H1 (cell line): ENCODE measurements around the gene AOPEP. TPM values are rescaled to one million over a fixed set of nuclear protein-coding genes. Genes with fewer than 3 reads are reported as not detected.
A peak's percentile ranks its signal among the peaks of the same experiment; 100 is the strongest.

Source experiments
- CTCF ChIA-PET: fragments of 300-600 bp; sonication (Branson Sonifier 250); formaldehyde crosslinking; loops from one replicate; lab custom pipeline; 2021; ENCODE audit not compliant: partially characterized antibody; lab: Charles Lee
- POLR2A ChIA-PET: fragments of 300-600 bp; sonication (Branson Sonifier 250); formaldehyde crosslinking; loops from one replicate; lab custom pipeline; 2021; ENCODE audit warnings: inconsistent platforms; ENCODE audit not compliant: partially characterized antibody; lab: Charles Lee
- DNase-seq, 2 experiments: peaks; one replicate each; pipeline versions ENCODE4 v3.0.0 to v3.0.0-alpha.2; 2010 to 2022; ENCODE audit warnings: low spot score in 2 of 2, low read depth in 1 of 2, mixed read lengths in 1 of 2
- FAIRE-seq: peaks from 2 replicates; lab custom pipeline; 2011; peaks lifted over from hg19 to GRCh38; lab: Jason Lieb, UNC
- H2AFZ ChIP-seq: 2 replicates; pipeline ENCODE4 v1.8.1; 2012; ENCODE audit warnings: low read length, inconsistent platforms
- H2AK5ac ChIP-seq: 2 replicates; pipeline ENCODE4 v1.6.1; 2013; ENCODE audit warnings: low read depth, low read length
- H2BK120ac ChIP-seq: replicated peaks from 2 replicates; pipeline ENCODE3; 2013; ENCODE audit warnings: low read depth, low read length, inconsistent platforms
- H2BK12ac ChIP-seq: 2 replicates; pipeline ENCODE4 v1.6.1; 2013; ENCODE audit warnings: low read depth, low read length
- H2BK15ac ChIP-seq: 2 replicates; pipeline ENCODE4 v1.6.1; 2013; ENCODE audit warnings: low read length
- H2BK20ac ChIP-seq: 2 replicates; pipeline ENCODE4 v1.6.1; 2013; ENCODE audit warnings: low read length
- H2BK5ac ChIP-seq: 2 replicates; pipeline ENCODE4 v1.6.1; 2013; ENCODE audit warnings: low read depth, low read length
- H3K14ac ChIP-seq: 2 replicates; pipeline ENCODE4 v1.6.1; 2013; ENCODE audit warnings: inconsistent platforms; ENCODE audit not compliant: insufficient read length
- H3K18ac ChIP-seq: 2 replicates; pipeline ENCODE4 v1.6.1; 2013; ENCODE audit warnings: low read length; ENCODE audit errors: extremely low read depth
- H3K23ac ChIP-seq: 2 replicates; pipeline ENCODE4 v1.6.1; 2013; ENCODE audit warnings: inconsistent platforms; ENCODE audit not compliant: insufficient read length
- H3K23me2 ChIP-seq: 2 replicates; pipeline ENCODE4 v1.6.1; 2013; ENCODE audit warnings: low read depth, low read length
- H3K27ac ChIP-seq: 2 replicates; pipeline ENCODE4 v1.6.1; 2011; ENCODE audit warnings: low read depth, low read length, inconsistent platforms
- H3K27me3 ChIP-seq, 4 experiments: replicated peaks in 1 of 4; 1 replicate in 1 of 4; 2 replicates in 3 of 4; pipeline versions ENCODE4 v1.6.1 to v1.8.1; 2011 to 2013; ENCODE audit warnings: low read length in 3 of 4, mild to moderate bottlenecking in 3 of 4, inconsistent platforms in 2 of 4, mixed read lengths in 2 of 4, moderate library complexity in 1 of 4; ENCODE audit not compliant: control insufficient read depth in 3 of 4, insufficient read depth in 3 of 4; ENCODE audit errors: extremely low read depth in 1 of 4
- H3K36me3 ChIP-seq, 4 experiments: 2 replicates each; pipeline versions ENCODE4 v1.6.1 to v1.8.1; 2011 to 2013; ENCODE audit warnings: mild to moderate bottlenecking in 4 of 4, low read length in 3 of 4, moderate library complexity in 2 of 4, control low read depth in 1 of 4, inconsistent platforms in 1 of 4; ENCODE audit not compliant: insufficient read depth in 4 of 4, control insufficient read depth in 2 of 4
- H3K4ac ChIP-seq: replicated peaks from 2 replicates; pipeline ENCODE3; 2013; ENCODE audit warnings: low read length, low read depth, mixed read lengths, inconsistent platforms; ENCODE audit not compliant: insufficient read length
- H3K4me1 ChIP-seq, 4 experiments: replicated peaks in 1 of 4; 1 replicate in 1 of 4; 2 replicates in 3 of 4; pipeline versions ENCODE4 v1.6.1 to v1.8.1; 2011 to 2013; ENCODE audit warnings: low read length in 3 of 4, inconsistent platforms in 2 of 4, mixed read lengths in 1 of 4; ENCODE audit not compliant: insufficient read depth in 4 of 4, control insufficient read depth in 3 of 4
- H3K4me2 ChIP-seq, 2 experiments: 2 replicates each; pipeline versions ENCODE4 v1.6.1 to v1.8.1; 2011 to 2013; ENCODE audit warnings: low read depth in 2 of 2, low read length in 2 of 2, control low read depth in 1 of 2, inconsistent platforms in 1 of 2, mild to moderate bottlenecking in 1 of 2; ENCODE audit not compliant: insufficient read depth in 1 of 2
- H3K4me3 ChIP-seq, 4 experiments: fragments of 200-600, 300-600 bp in 1 of 4; sonication (generic), shearing (Covaris generic), sonication (Bioruptor Twin) in 1 of 4; 2 replicates each; pipeline versions ENCODE4 v1.5.1 to v1.8.1; 2011 to 2016; ENCODE audit warnings: low read length in 4 of 4, low read depth in 3 of 4, control low read depth in 2 of 4, inconsistent platforms in 2 of 4, mild to moderate bottlenecking in 2 of 4, mixed read lengths in 1 of 4, moderate library complexity in 1 of 4; ENCODE audit not compliant: insufficient read depth in 2 of 4; ENCODE audit errors: extremely low read depth in 1 of 4
- H3K56ac ChIP-seq: replicated peaks from 2 replicates; pipeline ENCODE3; 2013; ENCODE audit warnings: low read depth, mild to moderate bottlenecking, mixed read lengths, low read length, inconsistent platforms; ENCODE audit not compliant: insufficient read length
- H3K79me1 ChIP-seq: 2 replicates; pipeline ENCODE4 v1.6.1; 2013; ENCODE audit warnings: low read depth, low read length, control low read depth
- H3K79me2 ChIP-seq, 2 experiments: 2 replicates each; pipeline versions ENCODE4 v1.6.1 to v1.8.1; 2012 to 2013; ENCODE audit warnings: low read length in 2 of 2, mild to moderate bottlenecking in 2 of 2, inconsistent platforms in 1 of 2; ENCODE audit not compliant: insufficient read depth in 2 of 2, control insufficient read depth in 1 of 2
- H3K9ac ChIP-seq, 4 experiments: replicated peaks in 1 of 4; 1 replicate in 1 of 4; 2 replicates in 3 of 4; pipeline versions ENCODE4 v1.6.1 to v1.8.1; 2011 to 2013; ENCODE audit warnings: low read depth in 3 of 4, low read length in 3 of 4, control low read depth in 2 of 4, mild to moderate bottlenecking in 2 of 4, moderate library complexity in 2 of 4, inconsistent platforms in 1 of 4; ENCODE audit errors: extremely low read depth in 1 of 4
- H3K9me3 ChIP-seq, 2 experiments: 2 replicates each; pipeline versions ENCODE4 v1.6.1 to v1.8.1; 2012 to 2013; ENCODE audit warnings: mild to moderate bottlenecking in 2 of 2, moderate library complexity in 2 of 2, control low read depth in 1 of 2, inconsistent platforms in 1 of 2, low read depth in 1 of 2, low read length in 1 of 2, mixed read lengths in 1 of 2; ENCODE audit not compliant: insufficient read depth in 2 of 2
- H4K20me1 ChIP-seq, 2 experiments: replicated peaks in 1 of 2; 2 replicates each; pipeline versions ENCODE3 to v1.8.1; 2011 to 2013; ENCODE audit warnings: inconsistent platforms in 2 of 2, low read length in 2 of 2, mild to moderate bottlenecking in 1 of 2; ENCODE audit not compliant: insufficient read depth in 2 of 2, control insufficient read depth in 1 of 2
- H4K5ac ChIP-seq: 2 replicates; pipeline ENCODE4 v1.6.1; 2013; ENCODE audit warnings: low read length, low read depth, mixed read lengths, inconsistent platforms; ENCODE audit not compliant: insufficient read length
- H4K8ac ChIP-seq: 2 replicates; pipeline ENCODE4 v1.8.0; 2013; ENCODE audit warnings: mild to moderate bottlenecking, moderate library complexity, low read length, inconsistent platforms; ENCODE audit not compliant: insufficient read depth; ENCODE audit errors: extremely low read depth
- H4K91ac ChIP-seq: replicated peaks from 2 replicates; pipeline ENCODE3; 2013; ENCODE audit warnings: low read length, mixed read lengths, inconsistent platforms; ENCODE audit not compliant: insufficient read length
- CBX8 ChIP-seq: fragments of 300-800, 300-1000 bp; sonication (generic); IDR thresholded peaks from 2 replicates; pipeline ENCODE4 v1.7.1; 2016; ENCODE audit warnings: low read depth, low read length, borderline replicate concordance
- JUN ChIP-seq: IDR thresholded peaks from 2 replicates; pipeline ENCODE4 v1.6.1; 2011; ENCODE audit warnings: low read depth, mild to moderate bottlenecking, improper control_type of control experiment, low read length
- KDM1A ChIP-seq: fragments of 200-600, 300-600 bp; sonication (generic); IDR thresholded peaks from 2 replicates; pipeline ENCODE4 v1.7.1; 2016; ENCODE audit warnings: mild to moderate bottlenecking, low read length, borderline replicate concordance
- KDM5A ChIP-seq: fragments of 200-600 bp; IDR thresholded peaks from 2 replicates; pipeline ENCODE4 v1.7.1; 2012; ENCODE audit warnings: mild to moderate bottlenecking, low read length, inconsistent platforms, mixed read lengths
- NANOG ChIP-seq: IDR thresholded peaks from 2 replicates; pipeline ENCODE4 v1.6.1; 2011; ENCODE audit warnings: low read length, low read depth, mild to moderate bottlenecking, inconsistent platforms; ENCODE audit not compliant: insufficient read depth, poor library complexity, severe bottlenecking
- RFX5 ChIP-seq: IDR thresholded peaks from 2 replicates; pipeline ENCODE4 v1.6.1; 2011; ENCODE audit warnings: low read depth, low read length, improper control_type of control experiment, borderline replicate concordance
- SRF ChIP-seq: IDR thresholded peaks from 2 replicates; pipeline ENCODE4 v1.6.1; 2011; ENCODE audit warnings: mild to moderate bottlenecking, low read depth, low read length, moderate library complexity
- TEAD4 ChIP-seq: IDR thresholded peaks from 2 replicates; pipeline ENCODE4 v1.6.1; 2012; ENCODE audit warnings: low read depth, low read length, inconsistent platforms, mixed read lengths
- WGBS, 2 experiments: shearing (Covaris generic) in 1 of 2; methylation state at CpG; one replicate each; pipeline versions ENCODE4 v1.1.6 to v1.1.7; 2013 to 2015; ENCODE audit warnings: low lambda C conversion rate in 2 of 2, mixed read lengths in 2 of 2, inconsistent platforms in 1 of 2, low coverage in 1 of 2, missing lambda C conversion rate in 1 of 2; ENCODE audit not compliant: insufficient replicate concordance in 2 of 2, insufficient coverage in 1 of 2, insufficient read length in 1 of 2; ENCODE audit errors: extremely low coverage in 1 of 2, missing lambda C conversion rate in 1 of 2; 5-methylcytosine and 5-hydroxymethylcytosine counted together
- polyA plus RNA-seq, 7 experiments: library from polyadenylated mRNA; depleted of rRNA in 3 of 7; stranded (reverse) in 5 of 7; unstranded in 2 of 7; fragments of >200 nt in 5 of 7; fragments of 200-250 nt in 2 of 7; gene quantifications; 1 replicate in 5 of 7; 2 replicates in 1 of 7; 4 replicates in 1 of 7; pipeline versions ENCODE4 v1.2.1 to v1.2.3, GENCODE V29; 2011 to 2013; ENCODE audit warnings: missing spikeins in 2 of 7, mixed read lengths in 2 of 7
- total RNA-seq: library from RNA; stranded (reverse); fragmentation: NEBNext Ultra II Directional; extraction: Animal tissue kit (Norgen Biotek cat#: 25700); gene quantifications from 2 replicates; pipeline ENCODE4 v1.2.1, GENCODE V29; 2021
- TF ChIP-seq, protein P1 (sequence below): IDR thresholded peaks from 2 replicates; pipeline ENCODE4 v1.6.1; 2012; ENCODE audit warnings: inconsistent platforms
- TF ChIP-seq, protein P2 (sequence below): IDR thresholded peaks from 2 replicates; pipeline ENCODE4 v1.6.1; 2012; ENCODE audit warnings: inconsistent platforms

AOPEP gene
- total and polyA plus RNA-seq, 2 of the 8 experiments (the other 6 are each of a cell fraction or from before 2014, with no cell fraction given) = 6.1 to 14.3 TPM

DNA sequence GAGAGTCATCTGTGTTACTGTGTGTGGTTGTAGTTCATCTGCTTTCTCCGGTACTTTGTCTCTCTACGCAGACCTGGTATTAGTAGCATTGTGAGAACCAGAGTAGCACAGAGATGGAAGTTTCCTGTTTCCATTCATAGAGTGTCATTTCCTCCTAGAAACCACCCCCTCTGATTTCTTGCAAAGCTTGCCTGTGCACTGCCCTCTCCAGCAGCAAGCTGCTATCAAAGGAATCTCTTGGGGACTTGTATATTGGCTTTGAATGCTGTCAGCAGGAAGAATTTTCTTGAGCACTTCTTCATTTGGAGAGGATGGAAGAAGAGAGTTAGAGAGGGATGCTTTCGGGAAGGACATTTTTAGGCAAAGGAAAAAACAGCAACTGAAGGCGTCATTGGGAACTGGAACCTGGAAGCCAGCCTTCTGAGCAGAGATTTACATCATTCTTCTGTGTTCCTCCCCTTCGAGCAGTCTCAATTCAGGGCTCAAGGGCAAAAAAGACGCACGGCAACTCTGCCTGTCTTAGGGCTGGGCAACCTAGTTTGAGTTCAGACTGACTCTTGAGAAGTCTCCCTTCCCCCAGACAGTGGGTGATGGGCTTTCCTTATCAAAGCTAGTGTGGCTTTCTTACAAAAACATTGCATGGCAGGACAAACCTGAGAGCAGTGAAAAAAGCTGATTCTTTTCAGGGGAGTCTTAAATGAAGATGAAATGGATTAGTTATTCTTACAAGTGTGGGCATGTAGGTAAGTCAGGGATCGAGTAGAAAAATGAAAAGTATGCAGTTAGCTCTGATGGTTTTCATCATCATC is 226.3 kb downstream of the AOPEP start:
- H3K14ac ChIP-seq = no peak overlapping the region
- no peak overlapping the region for H2BK120ac ChIP-seq
- TF ChIP-seq, protein P1, sequence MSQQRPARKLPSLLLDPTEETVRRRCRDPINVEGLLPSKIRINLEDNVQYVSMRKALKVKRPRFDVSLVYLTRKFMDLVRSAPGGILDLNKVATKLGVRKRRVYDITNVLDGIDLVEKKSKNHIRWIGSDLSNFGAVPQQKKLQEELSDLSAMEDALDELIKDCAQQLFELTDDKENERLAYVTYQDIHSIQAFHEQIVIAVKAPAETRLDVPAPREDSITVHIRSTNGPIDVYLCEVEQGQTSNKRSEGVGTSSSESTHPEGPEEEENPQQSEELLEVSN = no peak
- TF ChIP-seq, protein P2, sequence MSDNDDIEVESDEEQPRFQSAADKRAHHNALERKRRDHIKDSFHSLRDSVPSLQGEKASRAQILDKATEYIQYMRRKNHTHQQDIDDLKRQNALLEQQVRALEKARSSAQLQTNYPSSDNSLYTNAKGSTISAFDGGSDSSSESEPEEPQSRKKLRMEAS = no peak
- TF ChIP-seq KDM5A (no peak), JUN (no peak), NANOG (no peak), TEAD4 (no peak), RFX5 (no peak), KDM1A (no peak), CBX8 (no peak), SRF (no peak)
- no peaks in the 10 kb centered on the region for H3K79me2 ChIP-seq
- FAIRE-seq = no peak
- no peak overlapping the region for H4K5ac ChIP-seq
- no peaks in the 10 kb centered on the region for H4K20me1 ChIP-seq
- ChIA-PET CTCF (interaction anchor here (0.6 to 1.8 kb wide), 5 partner anchors 10 to 271 kb away, joined by 3 to 5 read pairs (median 3); no protein-coding TSS in a partner anchor), POLR2A (no interaction called here)
- H3K27ac ChIP-seq = no peak overlapping the region
- H3K79me1 ChIP-seq = no peaks in the 10 kb centered on the region; the same call in 1 of the 2 replicates
- H3K36me3 ChIP-seq = no peaks in the 10 kb centered on the region
- H3K23ac ChIP-seq = no peak overlapping the region
- H3K23me2 ChIP-seq = no peaks in the 10 kb centered on the region
- no peak overlapping the region for H2BK5ac ChIP-seq
- DNase-seq = no peak
- no peaks in the 10 kb centered on the region for H3K27me3 ChIP-seq
- no peak overlapping the region for H3K4me3 ChIP-seq
- no peak overlapping the region for H2BK12ac ChIP-seq
- no peak overlapping the region for H3K9ac ChIP-seq
- H2BK15ac ChIP-seq = peak overlapping the region; percentile 65; the same call in 1 of the 2 replicates
- H4K8ac ChIP-seq = no peak overlapping the region
- no peak overlapping the region for H2AK5ac ChIP-seq
- no peak overlapping the region for H2AFZ ChIP-seq
- no peak overlapping the region for H3K56ac ChIP-seq
- H3K4me1 ChIP-seq = peaks cover 13 to 35% (median 20%) of the 10 kb centered on the region in 4 experiments
- no peak overlapping the region for H2BK20ac ChIP-seq
- no peak overlapping the region for H3K18ac ChIP-seq
- no peaks in the 10 kb centered on the region for H3K9me3 ChIP-seq
- WGBS, 2 experiments = 89% methylated on average over 8 of the region's 8 CpGs; no CpG with 5 or more reads in 1 of the 2 experiments
- H4K91ac ChIP-seq = no peak overlapping the region
- H3K4ac ChIP-seq = no peak overlapping the region
- no peak overlapping the region for H3K4me2 ChIP-seq
